HG03442 (cell line): ENCODE results near the gene CCL5.
"Not testable (repeated sequence)": the region's sequence is repeated elsewhere in the genome, so short reads cannot be mapped to it uniquely, and the experiment has no call there.

ENCODE experiments used
- ATAC-seq: cut with Tn5 transposase; IDR thresholded peaks from one replicate; pipeline ENCODE4 v1.9.1; 2021; ENCODE audit warnings: mild to moderate bottlenecking, moderate library complexity; ENCODE audit not compliant: unreplicated experiment

CCL5 gene

GRCh38 chr17:35900280-35900679, 20.1 kb upstream of the CCL5 start:
- ATAC-seq, result no peak

- ATAC-seq, result no peak
Measured at GRCh38 chr17:35898283-35899070, 18.3 kb upstream of the CCL5 start.

GRCh38 chr17:35897772-35898171, 17.6 kb upstream of the CCL5 start:
- ATAC-seq, result not testable (repeated sequence)

GRCh38 chr17:35895636-35896587, 15.8 kb upstream of the CCL5 start:
- no peak for ATAC-seq

GRCh38 chr17:35894206-35894605, 14.0 kb upstream of the CCL5 start:
- no peak for ATAC-seq

- ATAC-seq, result no peak
Measured at GRCh38 chr17:35893751-35894150, 13.6 kb upstream of the CCL5 start.

GRCh38 chr17:35892091-35893035, 12.2 kb upstream of the CCL5 start:
- no peak for ATAC-seq

GRCh38 chr17:35891269-35891668, 11.1 kb upstream of the CCL5 start:
- ATAC-seq, result no peak

- no peak for ATAC-seq
Measured at GRCh38 chr17:35890774-35891155, 10.6 kb upstream of the CCL5 start.

- ATAC-seq, result no peak
Measured at GRCh38 chr17:35889818-35890773, 9.9 kb upstream of the CCL5 start.

GRCh38 chr17:35889241-35889640, 9.1 kb upstream of the CCL5 start:
- no peak for ATAC-seq

- no peak for ATAC-seq
Measured at GRCh38 chr17:35878361-35878760, 1.8 kb downstream of the CCL5 start.

GRCh38 chr17:35877345-35878029, 2.7 kb downstream of the CCL5 start:
- no peak for ATAC-seq

GRCh38 chr17:35876534-35876933, 3.6 kb downstream of the CCL5 start:
- no peak for ATAC-seq

- ATAC-seq, result no peak
Measured at GRCh38 chr17:35875800-35876139, 4.4 kb downstream of the CCL5 start.

- ATAC-seq, result no peak
Measured at GRCh38 chr17:35875072-35875799, 4.9 kb downstream of the CCL5 start.

GRCh38 chr17:35872196-35872980, 7.8 kb downstream of the CCL5 start:
- no peak for ATAC-seq
